Pancreas (tissue), 10 donors: ENCODE results near the gene GJB2. TPM values are rescaled to one million over a fixed set of nuclear protein-coding genes. Genes with fewer than 3 reads are reported as not detected.

ENCODE experiments used
- ATAC-seq, 4 donors: fragments of 200-7000 bp; cut with Tn5 transposase; one replicate each; pipeline versions ENCODE4 v1.8.0 to v1.9.1; 2020; ENCODE audit warnings: mild to moderate bottlenecking in 4 of 4, moderate library complexity in 4 of 4
- DNase-seq, 6 donors: peaks; one replicate each; pipeline ENCODE4 v3.0.0-alpha.2; 2020
- FAIRE-seq: peaks from 2 replicates; lab custom pipeline; 2012; peaks lifted over from hg19 to GRCh38; lab: Jason Lieb, UNC
- H3K27ac ChIP-seq, 4 donors: fragments of 200-600 bp; sonication (generic); 1 replicate in 3 of 4; 2 replicates in 1 of 4; pipeline versions ENCODE4 v1.5.0 to v1.8.0; 2020
- H3K27me3 ChIP-seq, 4 donors: fragments of 200-600 bp; one replicate each; pipeline ENCODE4 v1.8.0; 2021
- H3K36me3 ChIP-seq, 3 donors: fragments of 200-600 bp; sonication (generic) in 1 of 3; one replicate each; pipeline versions ENCODE4 v1.5.0 to v1.8.0; 2020 to 2021
- H3K4me1 ChIP-seq, 3 donors: fragments of 200-600 bp; one replicate each; pipeline ENCODE4 v1.8.0; 2021
- H3K4me3 ChIP-seq, 4 donors: fragments of 200-600 bp; sonication (generic) in 2 of 4; one replicate each; pipeline versions ENCODE4 v1.5.0 to v1.8.0; 2020 to 2021
- H3K9me3 ChIP-seq, 4 donors: fragments of 200-600 bp; one replicate each; pipeline ENCODE4 v1.8.0; 2021
- CTCF ChIP-seq, 4 donors: fragments of 200-600 bp; sonication (generic) in 3 of 4; IDR thresholded peaks; one replicate each; pipeline versions ENCODE4 v1.5.0 to v1.8.0; 2021; ENCODE audit warnings: antibody characterized with exemption in 4 of 4
- WGBS, 2 donors: extraction: QIAGEN DNeasy Blood & Tissue Kit; methylation state at CpG; one replicate each; pipeline ENCODE4 v1.1.7; 2013; 5-methylcytosine and 5-hydroxymethylcytosine counted together
- intact Hi-C, 3 donors: fragments of 100-400 bp; cut with DNase I; formaldehyde crosslinking; loops; one replicate each; pipeline versions ENCODE4 v1.11.1 to v1.14.2; 2022
- polyA plus RNA-seq, 2 donors: library from polyadenylated mRNA; stranded (reverse); fragments of 200-250 nt; gene quantifications; one replicate each; pipeline ENCODE4 v1.2.3, GENCODE V29; 2013
- total RNA-seq, 6 donors: library from RNA; stranded (reverse); fragmentation: NEBNext Ultra II Directional in 4 of 6; extraction: Animal tissue kit (Norgen Biotek cat#: 25700) in 4 of 6; gene quantifications; one replicate each; pipeline versions ENCODE4 v1.2.1 to v1.2.4, GENCODE V29; 2021 to 2023
- donor health status: healthy with polysubstance abuse.
- donor health status: DM: no; HTN: no; CAD: no; lungs with moderate emphysema.
- donor health status: DM: no; HTN: no; CAD: no.
- donor health status: control.
- donor health status: control.
- donor health status: Bipolar disorder and iron deficiency.
- donor health status: DM: yes; HTN: yes; CAD: no.
- donor health status: DM: no; HTN: no; CAD: no.
- donor health status: DM: no; HTN: no; CAD: no.
- donor health status: DM: yes; HTN: yes; CAD: no.

The GJB2 gene
- total and polyA plus RNA-seq, 8 donors, result 0.51 to 4.5 (median 0.72) TPM

- Histone ChIP-seq H3K4me1 (no peaks in the 10 kb centered on the region), H3K27me3 (peaks cover 0 to 7% (median 0%) of the 10 kb centered on the region in 4 donors), H3K27ac (no peak overlapping the region), H3K4me3 (no peak overlapping the region), H3K36me3 (no peaks in the 10 kb centered on the region), H3K9me3 (no peaks in the 10 kb centered on the region)
- no peak for DNase-seq
- TF ChIP-seq CTCF (IDR thresholded peaks at IDR 0.05), result no peak
- no peak for FAIRE-seq
- no peak for ATAC-seq
- WGBS, 2 donors, result 61 to 70% methylated on average over 9 of the region's 9 CpGs
- intact Hi-C loops, result no loop called here
These were observed 42.2 kb downstream of the GJB2 start for GRCh38 chr13:20150561-20150960.

GRCh38 chr13:20149762-20150161, 43.0 kb downstream of the GJB2 start:
- H3K9me3 ChIP-seq, result no peaks in the 10 kb centered on the region
- no peak for TF ChIP-seq CTCF (IDR thresholded peaks at IDR 0.05)
- DNase-seq (no peak), FAIRE-seq (no peak), ATAC-seq (no peak)
- no peak overlapping the region for H3K27ac ChIP-seq
- H3K4me3 ChIP-seq, result no peak overlapping the region
- intact Hi-C loops, result no loop called here
- no peaks in the 10 kb centered on the region for H3K36me3 ChIP-seq
- H3K4me1 ChIP-seq, result no peaks in the 10 kb centered on the region
- 49 to 62% methylated on average over 9 of the region's 9 CpGs for WGBS, 2 donors
- H3K27me3 ChIP-seq, result no peaks in the 10 kb centered on the region

GRCh38 chr13:20148501-20149183, 44.1 kb downstream of the GJB2 start:
- no peaks in the 10 kb centered on the region for H3K36me3 ChIP-seq
- WGBS, 2 donors, result 79 to 87% methylated on average over 16 of the region's 16 CpGs
- TF ChIP-seq CTCF (IDR thresholded peaks at IDR 0.05), result no peak
- H3K27ac ChIP-seq, result no peak overlapping the region
- no peaks in the 10 kb centered on the region for H3K9me3 ChIP-seq
- H3K4me3 ChIP-seq, result no peak overlapping the region
- DNase-seq (no peak), FAIRE-seq (no peak), ATAC-seq (no peak)
- H3K4me1 ChIP-seq, result no peaks in the 10 kb centered on the region
- H3K27me3 ChIP-seq, result no peaks in the 10 kb centered on the region
- intact Hi-C loops, result no loop called here

GRCh38 chr13:20146381-20146780, 46.4 kb downstream of the GJB2 start:
- H3K36me3 ChIP-seq, result no peaks in the 10 kb centered on the region
- no peak for TF ChIP-seq CTCF (IDR thresholded peaks at IDR 0.05)
- DNase-seq (no peak), ATAC-seq (no peak), FAIRE-seq (no peak)
- WGBS, 2 donors, result 85 to 88% methylated on average over 1 of the region's 1 CpG
- intact Hi-C loops, result no loop called here
- no peaks in the 10 kb centered on the region for H3K4me1 ChIP-seq
- H3K9me3 ChIP-seq, result no peaks in the 10 kb centered on the region
- H3K27me3 ChIP-seq, result peaks cover 0 to 19% (median 0%) of the 10 kb centered on the region in 4 donors
- no peak overlapping the region for H3K27ac ChIP-seq
- H3K4me3 ChIP-seq, result no peak overlapping the region

GRCh38 chr13:20145521-20145920, 47.2 kb downstream of the GJB2 start:
- no peak overlapping the region for H3K4me3 ChIP-seq
- 67 to 86% methylated on average over 7 of the region's 7 CpGs for WGBS, 2 donors
- H3K4me1 ChIP-seq, result no peaks in the 10 kb centered on the region
- no peaks in the 10 kb centered on the region for H3K36me3 ChIP-seq
- H3K27ac ChIP-seq, result no peak overlapping the region
- ATAC-seq (no peak), FAIRE-seq (no peak), DNase-seq (no peak)
- intact Hi-C loops, result no loop called here
- TF ChIP-seq CTCF (IDR thresholded peaks at IDR 0.05), result no peak
- no peaks in the 10 kb centered on the region for H3K9me3 ChIP-seq
- peaks cover 0 to 23% (median 0%) of the 10 kb centered on the region in 4 donors for H3K27me3 ChIP-seq
